NCI-H526 (cell line): ENCODE data around the gene EXOC8.

Experiments
- DNase-seq, 2 experiments: peaks; one replicate each; lab custom pipeline; 2025; lab: John Stamatoyannopoulos, UW

EXOC8 gene

GRCh38 chr1:231317306-231318014, 20.2 kb downstream of the EXOC8 start:
- DNase-seq: no peak

DNA sequence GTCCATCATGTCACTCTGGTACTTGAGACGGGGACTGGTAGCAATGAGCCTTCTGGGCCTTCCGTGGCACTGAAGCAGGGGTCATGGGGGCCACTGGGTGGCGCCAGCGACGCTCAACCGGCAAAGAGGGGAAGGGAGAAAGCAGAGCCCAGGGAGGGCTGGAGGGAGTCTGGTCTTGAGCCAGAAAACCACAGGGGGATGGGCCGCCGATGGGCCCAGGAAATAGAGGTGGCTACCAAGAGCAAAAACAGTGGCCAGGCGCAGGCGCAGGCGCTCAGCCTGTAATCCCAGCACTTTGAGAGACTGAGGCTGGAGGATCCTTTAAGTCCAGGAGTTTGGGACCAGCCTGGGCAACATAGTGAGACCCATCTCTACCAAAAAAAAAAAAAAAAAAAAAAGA, 21.8 kb downstream of the EXOC8 start:
- DNase-seq: peak in 1 of 2 experiments; percentile 30

DNA sequence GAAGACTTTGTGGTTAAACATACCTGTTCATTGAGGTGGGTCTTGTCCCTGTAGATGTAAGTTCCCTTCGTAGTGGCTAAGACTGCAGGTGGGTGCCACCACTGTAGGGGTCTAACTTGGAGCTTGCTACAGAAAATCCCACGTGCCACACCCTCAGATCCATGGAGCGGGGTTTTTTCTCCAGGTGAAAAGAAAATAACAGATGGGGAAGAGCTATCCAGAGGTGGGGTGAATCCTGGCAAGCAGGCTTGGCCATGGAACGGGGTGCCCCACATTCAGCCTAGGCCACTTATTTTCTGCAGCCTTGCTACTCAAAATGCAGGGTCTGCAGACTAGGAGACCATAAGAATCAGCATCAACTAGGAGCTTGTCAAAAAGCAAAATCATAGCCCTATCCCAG, 24.0 kb downstream of the EXOC8 start:
- no peak for DNase-seq

- no peak for DNase-seq
These were observed 25.2 kb downstream of the EXOC8 start for GRCh38 chr1:231312432-231312788.

GRCh38 chr1:231311720-231312431, 25.8 kb downstream of the EXOC8 start:
- peak in 1 of 2 experiments; percentile 1 for DNase-seq

DNA sequence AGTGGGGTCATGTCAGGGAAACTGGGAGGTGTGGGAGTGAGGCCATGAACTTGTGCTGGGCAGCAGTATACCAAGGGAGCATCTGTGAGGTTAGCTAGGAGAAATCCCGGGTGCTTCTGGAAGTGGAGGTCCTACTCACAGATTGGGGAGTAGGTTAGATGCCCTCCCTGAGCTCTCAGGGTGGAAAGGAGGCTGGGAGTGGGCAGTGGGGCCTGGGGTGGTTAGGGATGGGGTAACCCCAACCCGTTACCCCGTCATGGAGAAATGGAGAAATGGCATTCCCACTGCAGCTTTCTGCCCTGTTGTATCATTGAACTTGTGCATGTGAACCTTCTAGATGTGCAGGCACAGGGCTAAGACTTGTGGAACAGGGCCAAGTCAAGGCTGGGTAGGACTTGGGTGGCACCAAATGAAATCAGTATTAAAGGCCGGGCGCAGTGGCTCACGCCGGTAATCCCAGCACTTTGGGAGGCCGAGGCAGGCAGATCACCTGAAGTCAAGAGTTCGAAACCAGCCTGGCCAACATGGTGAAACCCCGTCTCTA, 27.2 kb downstream of the EXOC8 start:
- DNase-seq: no peak

GRCh38 chr1:231301990-231302389, 35.7 kb downstream of the EXOC8 start:
- no peak for DNase-seq

DNA sequence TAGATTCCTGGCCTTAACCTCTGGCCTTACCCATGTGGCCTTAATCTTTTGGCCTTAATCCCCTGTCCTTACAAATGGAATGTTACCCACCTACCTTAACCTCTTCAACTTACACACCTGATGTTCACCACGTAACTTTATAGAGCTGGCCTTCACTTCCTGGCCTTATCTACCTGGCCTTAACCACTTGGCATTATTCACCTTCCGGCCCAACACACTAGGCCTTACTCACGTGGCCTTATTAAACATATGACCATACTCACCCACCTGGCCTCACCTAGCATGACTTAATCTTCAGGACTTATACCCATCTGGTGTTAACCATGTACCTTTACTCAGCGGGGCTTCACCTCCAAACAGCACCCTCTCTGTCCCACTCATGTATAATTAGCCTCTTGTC, 41.7 kb downstream of the EXOC8 start:
- no peak for DNase-seq

- no peak for DNase-seq
These were observed 51.0 kb downstream of the EXOC8 start for GRCh38 chr1:231286603-231287002.

DNA sequence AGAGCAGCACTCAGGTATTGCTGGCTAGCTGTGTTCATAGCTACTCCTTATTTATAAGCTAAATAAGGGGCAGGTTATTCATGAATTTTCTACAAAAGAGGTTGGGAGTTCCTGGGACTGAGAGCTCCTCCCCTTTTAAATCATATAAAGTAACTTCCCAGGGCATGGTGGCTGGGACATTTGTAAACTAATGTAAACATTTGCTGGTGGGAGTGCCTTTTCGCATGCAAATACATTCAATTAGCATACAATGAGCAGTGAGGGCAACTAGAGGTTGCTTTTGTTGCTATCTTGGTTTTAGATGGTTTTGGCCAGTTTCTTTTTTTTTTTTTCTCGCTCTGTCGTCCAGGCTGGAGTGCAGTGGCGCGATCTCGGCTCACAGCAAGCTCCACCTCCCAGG, 53.2 kb downstream of the EXOC8 start:
- peak; percentile 3 to 25 for DNase-seq
